HG03378 (cell line): ENCODE measurements around the gene DNAJA3.

Experiments
- ATAC-seq: cut with Tn5 transposase; IDR thresholded peaks from one replicate; pipeline ENCODE4 v1.9.1; 2021; ENCODE audit warnings: mild to moderate bottlenecking, moderate library complexity; ENCODE audit not compliant: unreplicated experiment

DNAJA3 gene

GRCh38 chr16:4425378-4426020 lies at the start of gene DNAJA3:
DNAJA3 (plus strand) TSS chr16:4425868; CDS start chr16:4425882, 14 bp downstream.
- peak; percentile 81 for ATAC-seq

- ATAC-seq: no peak
These were observed 49.4 kb upstream of the DNAJA3 start for GRCh38 chr16:4376126-4376892.

- ATAC-seq: no peak
These were observed 48.6 kb upstream of the DNAJA3 start for GRCh38 chr16:4376893-4377572.

GRCh38 chr16:4377573-4378154 lies 48.0 kb upstream of the DNAJA3 start:
- ATAC-seq: no peak

- no peak for ATAC-seq
These were observed 47.5 kb upstream of the DNAJA3 start for GRCh38 chr16:4378161-4378666.

- ATAC-seq: no peak
These were observed 46.5 kb upstream of the DNAJA3 start for GRCh38 chr16:4378999-4379690.

- ATAC-seq: no peak
These were observed 45.3 kb upstream of the DNAJA3 start for GRCh38 chr16:4380119-4381063.

GRCh38 chr16:4381072-4381934 lies 44.4 kb upstream of the DNAJA3 start:
- ATAC-seq: no peak

GRCh38 chr16:4381935-4382794 lies 43.5 kb upstream of the DNAJA3 start:
- no peak for ATAC-seq

- no peak for ATAC-seq
These were observed 42.8 kb upstream of the DNAJA3 start for GRCh38 chr16:4382795-4383357.

GRCh38 chr16:4383591-4384444 lies 41.9 kb upstream of the DNAJA3 start:
- no peak for ATAC-seq

GRCh38 chr16:4384509-4384942 lies 41.1 kb upstream of the DNAJA3 start:
- ATAC-seq: no peak

GRCh38 chr16:4385066-4385788 lies 40.4 kb upstream of the DNAJA3 start:
- no peak for ATAC-seq

- no peak for ATAC-seq
These were observed 39.7 kb upstream of the DNAJA3 start for GRCh38 chr16:4385789-4386450.

GRCh38 chr16:4386451-4386805 lies 39.2 kb upstream of the DNAJA3 start:
- no peak for ATAC-seq
